Stimulated activated CD4-positive, alpha-beta T cell treated with anti-CD3 and anti-CD28 coated beads, Interleukin-4, amount 100 ng/mL, for 48 hours (primary cell): ENCODE measurements around the gene ARMC7.
"Not testable (repeated sequence)": the region's sequence is repeated elsewhere in the genome, so short reads cannot be mapped to it uniquely, and the experiment has no call there.

ENCODE experiments used
- DNase-seq, 2 donors: peaks; one replicate each; pipeline ENCODE4 v3.0.0-alpha.2; 2020; ENCODE audit warnings: low read depth in 2 of 2

ARMC7 gene

GRCh38 chr17:75102385-75102821, 7.4 kb upstream of the ARMC7 start:
- no peak for DNase-seq

GRCh38 chr17:75103601-75104554, 5.9 kb upstream of the ARMC7 start:
- DNase-seq: no peak

GRCh38 chr17:75105126-75106080, 4.4 kb upstream of the ARMC7 start:
- no peak for DNase-seq

GRCh38 chr17:75108193-75108592, 1.6 kb upstream of the ARMC7 start:
- no peak for DNase-seq

- DNase-seq: no peak
Observed at GRCh38 chr17:75109046-75109406, 743 bp upstream of the ARMC7 start.

GRCh38 chr17:75110234-75110937, 617 bp downstream of the ARMC7 start:
- DNase-seq: no peak

- no peak for DNase-seq
Observed at GRCh38 chr17:75111777-75112335, 2.1 kb downstream of the ARMC7 start.

- DNase-seq: peak; percentile 85 to 86
Observed at GRCh38 chr17:75113798-75114551, 4.2 kb downstream of the ARMC7 start.

- no peak for DNase-seq
Observed at GRCh38 chr17:75114552-75115314, 5.0 kb downstream of the ARMC7 start.

- no peak for DNase-seq
Observed at GRCh38 chr17:75115555-75115954, 5.8 kb downstream of the ARMC7 start.

- DNase-seq: no peak
Observed at GRCh38 chr17:75116737-75117136, 7.0 kb downstream of the ARMC7 start.

GRCh38 chr17:75118307-75118706, 8.5 kb downstream of the ARMC7 start:
- DNase-seq: no peak

- DNase-seq: peak; percentile 43 to 60
Observed at GRCh38 chr17:75124041-75124818, 14.5 kb downstream of the ARMC7 start.

- no peak for DNase-seq
Observed at GRCh38 chr17:75124819-75125162, 15.0 kb downstream of the ARMC7 start.

- DNase-seq: no peak
Observed at GRCh38 chr17:75125984-75126383, 16.2 kb downstream of the ARMC7 start.

- DNase-seq: no peak
Observed at GRCh38 chr17:75126954-75127353, 17.2 kb downstream of the ARMC7 start.

GRCh38 chr17:75127936-75128335, 18.2 kb downstream of the ARMC7 start:
- DNase-seq: not testable (repeated sequence)

- DNase-seq: no peak
Observed at GRCh38 chr17:75128694-75129505, 19.1 kb downstream of the ARMC7 start.
